Kidney epithelial cell (primary cell): ENCODE measurements around the gene ANKMY1. TPM values are rescaled to one million over a fixed set of nuclear protein-coding genes. Genes with fewer than 3 reads are reported as not detected.

ENCODE experiments used
- DNase-seq: peaks from one replicate; pipeline ENCODE4 v3.0.0-alpha.2; 2010; ENCODE audit warnings: low read depth
- H3K27me3 ChIP-seq: 2 replicates; pipeline ENCODE4 v1.6.0; 2011; ENCODE audit warnings: low read length; ENCODE audit not compliant: control insufficient read depth, insufficient read depth
- H3K36me3 ChIP-seq: 2 replicates; pipeline ENCODE4 v1.5.1; 2011; ENCODE audit warnings: low read length; ENCODE audit not compliant: control insufficient read depth, insufficient read depth
- H3K4me3 ChIP-seq: 2 replicates; pipeline ENCODE4 v1.5.1; 2011; ENCODE audit warnings: low read depth, mild to moderate bottlenecking, control low read depth, low read length
- CTCF ChIP-seq: IDR thresholded peaks from 2 replicates; pipeline ENCODE4 v1.5.1; 2011; ENCODE audit warnings: mild to moderate bottlenecking, moderate library complexity, low read length, control low read depth, inconsistent platforms; ENCODE audit not compliant: insufficient read depth, poor library complexity, severe bottlenecking
- total RNA-seq: library from RNA; depleted of rRNA; stranded (reverse); fragments of >200 nt; gene quantifications from 2 replicates; pipeline ENCODE4 v1.2.3, GENCODE V29; 2015

ANKMY1 gene
- total RNA-seq, 1 donor from 2014 or later, result 7.1 TPM

GRCh38 chr2:240463866-240464481 lies 93.8 kb downstream of the ANKMY1 start:
- DNase-seq, result no peak
- H3K36me3 ChIP-seq, result no peaks in the 10 kb centered on the region
- no peaks in the 10 kb centered on the region for H3K27me3 ChIP-seq
- no peak for TF ChIP-seq CTCF
- no peak overlapping the region for H3K4me3 ChIP-seq

- H3K4me3 ChIP-seq, result no peak overlapping the region
- DNase-seq, result no peak
- H3K36me3 ChIP-seq, result no peaks in the 10 kb centered on the region
Measured at GRCh38 chr2:240463274-240463865, 94.4 kb downstream of the ANKMY1 start.

GRCh38 chr2:240462707-240463273 lies 95.0 kb downstream of the ANKMY1 start:
- H3K27me3 ChIP-seq, result no peaks in the 10 kb centered on the region
- H3K36me3 ChIP-seq, result no peaks in the 10 kb centered on the region
- no peak for TF ChIP-seq CTCF
- no peak overlapping the region for H3K4me3 ChIP-seq
- DNase-seq, result no peak

More at GRCh38 chr2:240463274-240463865, 94.4 kb downstream of the ANKMY1 start:
- no peaks in the 10 kb centered on the region for H3K27me3 ChIP-seq
- no peak for TF ChIP-seq CTCF

- Histone ChIP-seq H3K36me3 (no peaks in the 10 kb centered on the region), H3K27me3 (no peaks in the 10 kb centered on the region), H3K4me3 (no peak overlapping the region)
- no peak for TF ChIP-seq CTCF
- no peak for DNase-seq
Measured at GRCh38 chr2:240462073-240462706, 95.6 kb downstream of the ANKMY1 start.

GRCh38 chr2:240461471-240462072 lies 96.2 kb downstream of the ANKMY1 start:
- no peak for TF ChIP-seq CTCF
- no peaks in the 10 kb centered on the region for H3K36me3 ChIP-seq
- H3K27me3 ChIP-seq, result no peaks in the 10 kb centered on the region
- no peak for DNase-seq
- no peak overlapping the region for H3K4me3 ChIP-seq
